Measurements from ENCODE around the gene AKNA. TPM values are rescaled to one million over a fixed set of nuclear protein-coding genes. Genes with fewer than 3 reads are reported as not detected.

AKNA gene, protein sequence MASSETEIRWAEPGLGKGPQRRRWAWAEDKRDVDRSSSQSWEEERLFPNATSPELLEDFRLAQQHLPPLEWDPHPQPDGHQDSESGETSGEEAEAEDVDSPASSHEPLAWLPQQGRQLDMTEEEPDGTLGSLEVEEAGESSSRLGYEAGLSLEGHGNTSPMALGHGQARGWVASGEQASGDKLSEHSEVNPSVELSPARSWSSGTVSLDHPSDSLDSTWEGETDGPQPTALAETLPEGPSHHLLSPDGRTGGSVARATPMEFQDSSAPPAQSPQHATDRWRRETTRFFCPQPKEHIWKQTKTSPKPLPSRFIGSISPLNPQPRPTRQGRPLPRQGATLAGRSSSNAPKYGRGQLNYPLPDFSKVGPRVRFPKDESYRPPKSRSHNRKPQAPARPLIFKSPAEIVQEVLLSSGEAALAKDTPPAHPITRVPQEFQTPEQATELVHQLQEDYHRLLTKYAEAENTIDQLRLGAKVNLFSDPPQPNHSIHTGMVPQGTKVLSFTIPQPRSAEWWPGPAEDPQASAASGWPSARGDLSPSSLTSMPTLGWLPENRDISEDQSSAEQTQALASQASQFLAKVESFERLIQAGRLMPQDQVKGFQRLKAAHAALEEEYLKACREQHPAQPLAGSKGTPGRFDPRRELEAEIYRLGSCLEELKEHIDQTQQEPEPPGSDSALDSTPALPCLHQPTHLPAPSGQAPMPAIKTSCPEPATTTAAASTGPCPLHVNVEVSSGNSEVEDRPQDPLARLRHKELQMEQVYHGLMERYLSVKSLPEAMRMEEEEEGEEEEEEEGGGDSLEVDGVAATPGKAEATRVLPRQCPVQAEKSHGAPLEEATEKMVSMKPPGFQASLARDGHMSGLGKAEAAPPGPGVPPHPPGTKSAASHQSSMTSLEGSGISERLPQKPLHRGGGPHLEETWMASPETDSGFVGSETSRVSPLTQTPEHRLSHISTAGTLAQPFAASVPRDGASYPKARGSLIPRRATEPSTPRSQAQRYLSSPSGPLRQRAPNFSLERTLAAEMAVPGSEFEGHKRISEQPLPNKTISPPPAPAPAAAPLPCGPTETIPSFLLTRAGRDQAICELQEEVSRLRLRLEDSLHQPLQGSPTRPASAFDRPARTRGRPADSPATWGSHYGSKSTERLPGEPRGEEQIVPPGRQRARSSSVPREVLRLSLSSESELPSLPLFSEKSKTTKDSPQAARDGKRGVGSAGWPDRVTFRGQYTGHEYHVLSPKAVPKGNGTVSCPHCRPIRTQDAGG (N-terminal part only)
- 8.9 and 10.4 TPM in 2 replicates for total RNA-seq

DNA sequence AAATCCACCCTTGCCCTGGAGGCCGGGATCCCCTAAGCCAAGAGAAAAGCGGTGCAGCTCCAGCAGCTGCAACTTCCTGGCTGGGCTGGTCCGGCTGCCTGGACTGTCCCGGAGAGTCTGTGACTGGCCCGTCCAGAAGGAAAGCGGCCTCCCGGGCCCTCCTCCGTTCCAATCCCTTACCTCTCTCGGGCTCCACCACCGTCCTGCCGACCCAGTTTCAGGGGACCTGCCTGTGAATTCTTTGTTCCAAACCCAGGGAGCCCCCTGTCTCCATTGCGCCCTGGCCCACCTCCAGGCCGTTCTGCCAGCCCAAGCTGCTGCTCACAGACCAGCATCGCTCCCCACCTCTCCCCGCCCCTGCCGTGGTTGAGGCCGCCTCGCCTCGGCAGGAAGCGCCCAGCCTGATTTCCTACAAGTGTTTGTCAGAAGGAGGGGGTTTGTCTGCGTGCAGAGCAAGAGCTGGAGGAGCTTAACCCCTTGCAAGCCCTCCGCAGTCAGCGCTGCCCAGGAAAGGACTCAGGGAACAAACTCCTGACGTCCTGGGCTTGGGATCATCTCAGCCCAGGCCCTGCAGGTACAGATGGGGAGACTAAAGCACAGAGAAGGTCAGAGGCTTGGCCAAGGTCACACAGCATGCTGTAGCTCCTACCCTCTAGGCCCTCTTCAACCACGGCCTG lies at the start of gene AKNA:
TSS of gene AKNA (minus strand) at position 303 of the 677 bp plus-strand sequence. CDS start 6,649 bp downstream, outside the sequence.

DNA sequence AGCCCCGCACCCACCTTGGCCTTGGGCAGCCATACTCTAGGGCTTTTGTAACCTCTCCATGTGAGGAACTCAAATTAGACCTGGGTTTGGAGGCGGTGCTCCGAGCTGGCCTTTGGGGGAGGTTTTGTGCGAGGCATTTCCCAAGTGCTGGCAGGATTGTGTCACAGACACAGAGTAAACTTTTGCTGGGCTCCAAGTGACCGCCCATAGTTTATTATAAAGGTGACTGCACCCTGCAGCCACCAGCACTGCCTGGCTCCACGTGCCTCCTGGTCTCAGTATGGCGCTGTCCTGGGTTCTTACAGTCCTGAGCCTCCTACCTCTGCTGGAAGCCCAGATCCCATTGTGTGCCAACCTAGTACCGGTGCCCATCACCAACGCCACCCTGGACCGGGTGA lies 58.2 kb downstream of the AKNA start, which contains the start of gene ORM2:
TSS of gene ORM2 (plus strand) at position 245 of the 398 bp plus-strand sequence. CDS start at position 281, 36 bp downstream.

DNA sequence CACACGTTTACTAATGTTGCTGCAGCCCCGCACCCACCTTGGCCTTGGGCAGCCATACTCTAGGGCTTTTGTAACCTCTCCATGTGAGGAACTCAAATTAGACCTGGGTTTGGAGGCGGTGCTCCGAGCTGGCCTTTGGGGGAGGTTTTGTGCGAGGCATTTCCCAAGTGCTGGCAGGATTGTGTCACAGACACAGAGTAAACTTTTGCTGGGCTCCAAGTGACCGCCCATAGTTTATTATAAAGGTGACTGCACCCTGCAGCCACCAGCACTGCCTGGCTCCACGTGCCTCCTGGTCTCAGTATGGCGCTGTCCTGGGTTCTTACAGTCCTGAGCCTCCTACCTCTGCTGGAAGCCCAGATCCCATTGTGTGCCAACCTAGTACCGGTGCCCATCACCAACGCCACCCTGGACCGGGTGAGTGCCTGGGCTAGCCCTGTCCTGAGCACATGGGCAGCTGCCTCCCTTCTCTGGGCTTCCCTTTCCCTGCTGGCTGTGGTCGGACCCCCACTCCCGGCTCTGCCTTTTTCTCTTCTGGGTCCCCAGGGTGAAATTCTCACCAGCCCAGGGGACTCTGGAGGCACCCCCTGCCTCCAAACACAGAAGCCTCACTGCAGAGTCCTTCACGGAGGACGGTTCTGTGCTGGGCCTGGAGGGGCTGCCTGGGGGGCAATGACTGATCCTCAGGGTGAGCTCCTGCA lies 64.8 kb downstream of the AKNA start, which contains the start of gene ORM1:
TSS of gene ORM1 (plus strand) at position 268 of the 701 bp plus-strand sequence. CDS start at position 304, 36 bp downstream.

Other genes with a start within 250 kb of the AKNA start
- 3.6 and 8.6 TPM in 2 replicates for gene COL27A1, start 232.4 kb downstream of the AKNA start, total RNA-seq
- not detected in 2 replicates for gene ORM1, start 64.9 kb downstream of the AKNA start, total RNA-seq
- gene ORM2, start 58.1 kb downstream of the AKNA start, total RNA-seq = not detected in 2 replicates
- gene WHRN, start 117.5 kb upstream of the AKNA start, total RNA-seq = 0.73 and 4.0 TPM in 2 replicates
- 97.1 and 106 TPM in 2 replicates for gene ATP6V1G1, start 199.8 kb upstream of the AKNA start, total RNA-seq
- gene TMEM268, start 223.3 kb upstream of the AKNA start, total RNA-seq = 2.8 and 5.0 TPM in 2 replicates